Upper lobe of left lung (tissue), 4 donors: ENCODE data around the gene CCDC106.

ENCODE experiments used
- POLR2A ChIP-seq, 4 donors: fragments of 450-650 bp; IDR thresholded peaks; one replicate each; pipeline ENCODE4 v1.5.1; 2016 to 2017; ENCODE audit warnings: antibody characterized with exemption in 4 of 4, mild to moderate bottlenecking in 2 of 4
- TF ChIP-seq, protein P1 (sequence below), 6 experiments: fragments of 450-650 bp in 4 of 6; fragments of 200-600 bp in 2 of 6; sonication (generic) in 2 of 6; IDR thresholded peaks; one replicate each; pipeline ENCODE4 v1.5.1; 2016 to 2019; ENCODE audit warnings: antibody characterized with exemption in 6 of 6

DNA sequence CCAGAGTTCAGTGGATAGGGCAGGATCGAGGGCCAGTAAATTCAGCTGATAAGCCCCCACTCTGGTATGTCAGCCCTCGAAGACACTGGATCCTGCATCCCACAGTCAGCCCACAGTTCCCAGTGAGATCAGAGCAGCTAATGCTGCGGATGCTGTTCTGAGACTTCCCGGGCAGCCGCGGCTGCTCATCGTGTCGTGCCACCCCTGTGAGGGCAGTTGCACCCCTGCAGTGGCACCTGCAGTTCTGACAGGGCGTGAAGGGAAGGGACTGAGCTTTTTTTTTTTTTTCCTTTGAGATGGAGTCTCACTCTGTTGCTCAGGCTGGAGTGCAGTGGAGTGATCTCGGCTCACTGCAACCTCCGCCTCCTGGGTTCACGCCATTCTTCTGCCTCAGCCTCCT is 19.5 kb downstream of the CCDC106 start:
- TF ChIP-seq, protein P1, sequence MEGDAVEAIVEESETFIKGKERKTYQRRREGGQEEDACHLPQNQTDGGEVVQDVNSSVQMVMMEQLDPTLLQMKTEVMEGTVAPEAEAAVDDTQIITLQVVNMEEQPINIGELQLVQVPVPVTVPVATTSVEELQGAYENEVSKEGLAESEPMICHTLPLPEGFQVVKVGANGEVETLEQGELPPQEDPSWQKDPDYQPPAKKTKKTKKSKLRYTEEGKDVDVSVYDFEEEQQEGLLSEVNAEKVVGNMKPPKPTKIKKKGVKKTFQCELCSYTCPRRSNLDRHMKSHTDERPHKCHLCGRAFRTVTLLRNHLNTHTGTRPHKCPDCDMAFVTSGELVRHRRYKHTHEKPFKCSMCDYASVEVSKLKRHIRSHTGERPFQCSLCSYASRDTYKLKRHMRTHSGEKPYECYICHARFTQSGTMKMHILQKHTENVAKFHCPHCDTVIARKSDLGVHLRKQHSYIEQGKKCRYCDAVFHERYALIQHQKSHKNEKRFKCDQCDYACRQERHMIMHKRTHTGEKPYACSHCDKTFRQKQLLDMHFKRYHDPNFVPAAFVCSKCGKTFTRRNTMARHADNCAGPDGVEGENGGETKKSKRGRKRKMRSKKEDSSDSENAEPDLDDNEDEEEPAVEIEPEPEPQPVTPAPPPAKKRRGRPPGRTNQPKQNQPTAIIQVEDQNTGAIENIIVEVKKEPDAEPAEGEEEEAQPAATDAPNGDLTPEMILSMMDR (IDR thresholded peaks at IDR 0.05), result no peak
- no peak for TF ChIP-seq POLR2A (IDR thresholded peaks at IDR 0.05)
